SK-N-MC (cell line): ENCODE measurements around the gene STX8.

ENCODE experiments used
- DNase-seq: peaks from one replicate; pipeline ENCODE4 v3.0.0-alpha.2; 2011; ENCODE audit warnings: low read depth, low spot score
- H3K27ac ChIP-seq: fragments of 200-600 bp; sonication (generic); 2 replicates; pipeline ENCODE4 v1.5.1; 2016; ENCODE audit warnings: mixed run types
- H3K36me3 ChIP-seq: fragments of 200-600 bp; sonication (generic); 2 replicates; pipeline ENCODE4 v1.6.1; 2017; ENCODE audit warnings: antibody characterized with exemption, low read length, mixed read lengths; ENCODE audit not compliant: insufficient read depth
- H3K4me3 ChIP-seq: fragments of 200-600 bp; sonication (generic); 2 replicates; pipeline ENCODE4 v1.5.1; 2016
- H3K9ac ChIP-seq: fragments of 200-600 bp; sonication (generic); 2 replicates; pipeline ENCODE4 v1.8.0; 2017; ENCODE audit warnings: mixed run types, mixed read lengths; ENCODE audit not compliant: insufficient read length
- H3K9me3 ChIP-seq: fragments of 200-600 bp; sonication (generic); 2 replicates; pipeline ENCODE4 v1.6.1; 2017; ENCODE audit warnings: low read depth, mild to moderate bottlenecking, antibody characterized with exemption, low read length, moderate library complexity, mixed read lengths
- EZH2 ChIP-seq: fragments of 200-600 bp; sonication (generic); IDR thresholded peaks from one replicate; pipeline ENCODE4 v1.6.1; 2017; ENCODE audit warnings: antibody characterized with exemption
- FOXP2 ChIP-seq: optimal IDR thresholded peaks from 2 replicates; pipeline ENCODE3; 2011; ENCODE audit warnings: mild to moderate bottlenecking, moderate library complexity; ENCODE audit not compliant: insufficient read depth; ENCODE audit errors: extremely low read length, control extremely low read depth
- POLR2AphosphoS5 ChIP-seq: IDR thresholded peaks from 2 replicates; pipeline ENCODE4 v1.6.1; 2012; ENCODE audit warnings: mild to moderate bottlenecking, low read depth, low read length, borderline replicate concordance

The STX8 gene

GRCh38 chr17:9225305-9226101, 350.1 kb downstream of the STX8 start:
- H3K9ac ChIP-seq, result no peak overlapping the region
- no peaks in the 10 kb centered on the region for H3K9me3 ChIP-seq
- no peak overlapping the region for H3K4me3 ChIP-seq
- TF ChIP-seq POLR2AphosphoS5 (no peak), FOXP2 (no peak), EZH2 (no peak)
- H3K36me3 ChIP-seq, result no peaks in the 10 kb centered on the region
- DNase-seq, result no peak
- H3K27ac ChIP-seq, result no peak overlapping the region

- H3K27ac ChIP-seq, result no peak overlapping the region
- H3K9ac ChIP-seq, result no peak overlapping the region
- TF ChIP-seq EZH2 (no peak), FOXP2 (no peak)
- no peaks in the 10 kb centered on the region for H3K9me3 ChIP-seq
- no peak for DNase-seq
- no peaks in the 10 kb centered on the region for H3K36me3 ChIP-seq
- H3K4me3 ChIP-seq, result no peak overlapping the region
These were observed 351.1 kb downstream of the STX8 start for GRCh38 chr17:9224485-9224884.

GRCh38 chr17:9223531-9223930, 352.1 kb downstream of the STX8 start:
- no peak overlapping the region for H3K9ac ChIP-seq
- no peaks in the 10 kb centered on the region for H3K9me3 ChIP-seq
- TF ChIP-seq FOXP2 (no peak), EZH2 (no peak), POLR2AphosphoS5 (no peak)

GRCh38 chr17:9221922-9222180, 353.8 kb downstream of the STX8 start:
- Histone ChIP-seq H3K4me3 (no peak overlapping the region), H3K36me3 (no peaks in the 10 kb centered on the region), H3K9me3 (no peaks in the 10 kb centered on the region), H3K9ac (no peak overlapping the region), H3K27ac (no peak overlapping the region)
- DNase-seq, result no peak
- TF ChIP-seq EZH2 (no peak), POLR2AphosphoS5 (no peak), FOXP2 (no peak)

More at GRCh38 chr17:9223531-9223930, 352.1 kb downstream of the STX8 start:
- no peak overlapping the region for H3K4me3 ChIP-seq
- DNase-seq, result no peak
- no peak overlapping the region for H3K27ac ChIP-seq
- H3K36me3 ChIP-seq, result no peaks in the 10 kb centered on the region

- Histone ChIP-seq H3K4me3 (no peak overlapping the region), H3K9ac (no peak overlapping the region), H3K36me3 (no peaks in the 10 kb centered on the region), H3K27ac (no peak overlapping the region), H3K9me3 (no peaks in the 10 kb centered on the region)
- DNase-seq, result no peak
- no peak for TF ChIP-seq FOXP2
- no peak for TF ChIP-seq POLR2AphosphoS5
- no peak for TF ChIP-seq EZH2
These were observed 354.3 kb downstream of the STX8 start for GRCh38 chr17:9221147-9221921.

- Histone ChIP-seq H3K9me3 (peaks cover under 1% of the 10 kb centered on the region; the same call in 1 of the 2 replicates), H3K27ac (no peak overlapping the region), H3K4me3 (no peak overlapping the region), H3K36me3 (no peaks in the 10 kb centered on the region), H3K9ac (no peak overlapping the region)
- TF ChIP-seq FOXP2, result no peak
- TF ChIP-seq EZH2, result no peak
- TF ChIP-seq POLR2AphosphoS5, result no peak
- no peak for DNase-seq
These were observed 355.0 kb downstream of the STX8 start for GRCh38 chr17:9220398-9221146.

- Histone ChIP-seq H3K27ac (no peak overlapping the region), H3K9me3 (peaks cover 4% of the 10 kb centered on the region; the same call in 1 of the 2 replicates), H3K4me3 (no peak overlapping the region), H3K36me3 (no peaks in the 10 kb centered on the region), H3K9ac (no peak overlapping the region)
- TF ChIP-seq FOXP2 (no peak), EZH2 (no peak), POLR2AphosphoS5 (no peak)
- no peak for DNase-seq
These were observed 355.8 kb downstream of the STX8 start for GRCh38 chr17:9219631-9220397.

GRCh38 chr17:9218911-9219310, 356.7 kb downstream of the STX8 start:
- Histone ChIP-seq H3K4me3 (no peak overlapping the region), H3K9ac (no peak overlapping the region), H3K36me3 (no peaks in the 10 kb centered on the region), H3K27ac (no peak overlapping the region), H3K9me3 (peaks cover 4% of the 10 kb centered on the region; the same call in 1 of the 2 replicates)
- TF ChIP-seq EZH2 (no peak), POLR2AphosphoS5 (no peak), FOXP2 (no peak)
- DNase-seq, result no peak
